Measurements from ENCODE around the gene CPT1A.

GRCh38 chr11:68837583-68838571 lies 3.8 kb downstream of the CPT1A start:
- no peak for TF ChIP-seq CTCF (IDR thresholded peaks at IDR 0.05)
- no peak for TF ChIP-seq POLR2A (IDR thresholded peaks at IDR 0.05)
- TF ChIP-seq EP300 (IDR thresholded peaks at IDR 0.05) = no peak

Measured in ovary (tissue), 3 donors.